NCI-H1105 (cell line): ENCODE data around the gene LGALS8.
"Not testable (repeated sequence)": the region's sequence is repeated elsewhere in the genome, so short reads cannot be mapped to it uniquely, and the experiment has no call there.

Experiments
- DNase-seq: peaks from one replicate; lab custom pipeline; 2025; lab: John Stamatoyannopoulos, UW

LGALS8 gene

DNA sequence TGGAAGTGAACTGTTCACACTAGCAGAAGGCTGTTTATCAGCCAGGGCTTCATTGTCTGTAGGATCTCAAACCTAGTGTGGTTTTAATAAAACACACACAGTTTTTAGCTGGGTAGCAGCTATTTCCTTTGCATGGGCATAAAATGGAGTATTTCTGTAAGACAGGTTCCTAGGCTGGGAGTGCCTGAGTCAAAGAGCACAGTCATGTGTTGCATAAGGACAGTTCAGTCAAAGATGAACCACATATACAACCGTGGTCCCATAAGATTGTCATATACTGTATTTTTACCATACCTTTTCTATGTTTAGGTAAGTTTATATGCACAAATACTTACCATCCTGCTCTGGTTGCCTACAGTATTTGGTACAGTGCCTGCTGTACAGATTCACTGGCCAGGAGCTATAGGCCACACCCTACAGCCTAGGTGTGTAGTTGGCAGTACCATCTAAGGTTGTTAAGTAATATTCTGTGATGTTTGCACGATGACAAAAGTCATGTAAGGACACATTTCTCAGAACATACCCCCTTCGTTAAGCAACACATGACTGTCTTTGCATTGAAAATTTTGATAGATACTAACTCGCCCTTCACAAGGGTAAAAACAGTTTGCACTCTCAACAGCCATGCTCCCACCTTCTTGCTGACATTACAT is 17.2 kb downstream of the LGALS8 start:
- no peak for DNase-seq

DNA sequence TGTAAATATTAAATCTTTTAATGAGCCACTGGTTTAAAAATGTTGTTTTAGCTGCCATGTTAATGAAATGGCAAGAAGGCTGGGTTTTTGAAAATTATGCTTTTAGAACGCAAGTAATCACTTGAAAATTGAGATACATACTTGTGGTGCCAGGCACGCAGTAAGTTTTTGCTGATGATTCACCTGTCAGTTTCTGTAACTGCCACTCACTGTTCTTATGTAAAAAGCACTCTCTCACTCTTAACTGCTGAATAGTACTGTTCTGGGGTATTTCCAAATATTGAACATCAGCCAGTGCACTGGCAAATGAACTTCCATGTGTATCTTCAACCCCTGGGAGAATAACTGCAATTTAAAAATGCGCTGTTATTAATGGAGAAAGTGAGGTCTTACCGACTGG is 17.9 kb downstream of the LGALS8 start:
- DNase-seq: no peak

DNA sequence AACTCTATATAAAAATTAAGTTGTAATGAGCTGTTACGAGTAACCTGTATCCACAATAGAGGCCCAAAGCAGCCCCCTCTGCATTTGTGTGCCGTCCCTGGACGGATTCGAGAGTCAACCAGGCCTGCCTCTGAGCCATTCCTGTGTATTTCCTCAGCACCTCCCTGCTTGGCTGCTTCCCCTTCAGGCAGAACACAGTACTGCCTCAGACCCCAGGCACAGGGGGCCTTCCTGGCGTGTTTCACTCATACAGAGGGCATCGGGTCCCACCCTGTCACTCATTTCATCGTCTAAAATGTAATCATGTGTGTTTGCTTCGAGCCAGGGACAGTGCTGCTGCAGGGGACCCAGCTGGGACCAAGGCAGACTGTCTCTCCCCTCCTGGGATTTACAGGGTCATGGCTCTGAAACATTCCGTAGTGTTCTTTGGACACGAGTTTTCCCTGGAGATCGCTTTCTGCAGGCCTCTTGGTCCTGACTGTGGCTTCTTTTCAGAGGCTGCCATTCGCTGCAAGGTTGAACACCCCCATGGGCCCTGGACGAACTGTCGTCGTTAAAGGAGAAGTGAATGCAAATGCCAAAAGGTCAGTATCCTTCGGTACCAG is 19.4 kb downstream of the LGALS8 start:
- no peak for DNase-seq

DNA sequence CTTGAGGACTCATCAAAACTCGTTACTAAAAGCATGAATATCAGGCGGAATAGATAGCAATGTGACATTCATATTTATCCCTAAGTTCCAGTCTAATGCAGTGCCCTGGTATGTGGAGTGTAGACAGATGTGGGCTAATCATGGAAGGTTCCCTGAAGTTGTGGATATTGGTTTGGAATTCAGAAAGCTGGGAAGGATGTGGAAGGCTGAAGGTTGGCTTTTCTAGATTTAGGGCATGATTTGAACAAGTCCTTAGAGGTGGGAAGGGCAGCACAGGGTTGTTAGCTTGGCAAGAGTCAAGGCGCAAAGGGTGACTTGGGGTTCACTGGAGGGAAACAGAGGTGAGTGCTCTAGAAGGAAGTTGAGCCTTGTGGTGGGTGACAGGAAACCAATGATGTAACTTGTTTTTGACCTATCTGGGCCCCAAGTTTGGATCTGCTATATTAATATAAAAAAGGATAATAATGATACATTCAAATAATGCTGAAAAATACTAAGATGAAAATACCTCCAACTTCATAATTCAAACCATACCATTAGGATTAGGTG is 21.9 kb downstream of the LGALS8 start:
- DNase-seq: no peak

DNA sequence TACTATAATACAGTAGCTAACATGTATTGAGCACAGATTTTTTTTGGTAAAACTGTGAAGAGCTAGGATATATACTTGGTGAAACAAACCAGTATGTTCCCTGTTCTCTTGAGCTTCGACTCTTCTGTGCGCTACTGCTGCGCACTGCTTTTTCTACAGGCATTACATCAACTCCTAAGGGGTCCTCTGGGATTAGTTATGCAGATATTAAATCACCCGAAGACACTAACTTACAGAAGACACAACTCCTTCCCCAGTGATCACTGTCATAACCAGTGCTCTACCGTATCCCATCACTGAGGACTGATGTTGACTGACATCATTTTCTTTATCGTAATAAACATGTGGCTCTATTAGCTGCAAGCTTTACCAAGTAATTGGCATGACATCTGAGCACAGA is 24.7 kb downstream of the LGALS8 start:
- DNase-seq: no peak

DNA sequence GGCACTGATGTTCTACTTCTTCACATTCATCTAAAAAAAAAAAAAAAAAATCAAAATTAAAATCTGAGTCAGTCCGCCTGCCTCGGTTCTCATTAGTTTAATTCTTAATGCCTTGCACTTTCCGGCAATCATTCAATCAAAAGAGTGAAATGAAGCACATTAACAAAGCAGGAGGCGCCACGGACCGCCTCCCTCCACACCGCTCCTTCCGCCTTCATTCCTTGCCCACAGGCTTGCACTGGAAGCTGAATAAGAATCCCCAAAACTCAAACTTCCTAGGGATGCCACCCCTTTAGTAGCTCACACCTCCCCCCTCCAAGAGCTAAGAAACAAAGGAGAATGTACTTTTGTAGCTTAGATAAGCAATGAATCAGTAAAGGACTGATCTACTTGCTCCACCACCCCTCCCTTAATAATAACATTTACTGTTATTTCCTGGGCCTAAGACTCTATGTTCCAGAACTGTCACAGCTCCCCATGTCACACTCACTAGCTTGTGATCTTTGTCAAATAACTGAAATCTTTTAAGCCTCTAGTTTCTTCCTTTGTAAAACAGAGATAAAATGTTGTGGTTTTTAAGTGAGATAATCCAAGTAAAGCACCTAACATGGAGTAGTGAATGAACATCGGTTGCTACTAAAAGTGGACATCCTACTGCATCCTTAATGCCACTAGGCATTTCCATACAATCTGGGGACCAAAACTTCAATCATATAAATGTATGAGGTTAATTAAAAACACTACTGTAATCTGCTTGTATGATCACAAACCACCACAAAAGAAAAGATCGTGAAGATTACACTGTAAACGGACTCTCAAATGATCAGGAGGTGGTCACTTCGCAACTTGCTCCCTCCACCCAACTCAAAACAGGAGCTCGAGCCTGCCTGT is 27.4 kb downstream of the LGALS8 start:
- no peak for DNase-seq

DNA sequence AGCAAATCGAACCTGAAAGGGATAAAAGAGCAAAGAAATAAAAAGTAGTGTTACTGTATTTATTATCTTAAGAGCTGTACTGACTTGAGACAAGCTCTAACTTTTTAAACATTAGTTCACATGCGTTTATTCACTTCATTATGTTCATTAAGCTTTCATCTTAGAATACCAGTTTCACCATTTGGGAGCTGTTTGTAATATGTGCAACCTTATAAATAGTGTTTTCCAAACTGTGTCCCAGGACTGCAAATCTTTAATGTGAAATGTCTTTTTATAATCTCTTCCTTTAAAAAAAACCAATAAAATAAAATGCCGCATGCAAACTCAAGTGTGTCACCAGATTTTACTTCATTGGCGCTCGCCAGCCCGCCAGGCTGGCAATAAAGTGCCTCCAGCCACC is 28.3 kb downstream of the LGALS8 start:
- no peak for DNase-seq

DNA sequence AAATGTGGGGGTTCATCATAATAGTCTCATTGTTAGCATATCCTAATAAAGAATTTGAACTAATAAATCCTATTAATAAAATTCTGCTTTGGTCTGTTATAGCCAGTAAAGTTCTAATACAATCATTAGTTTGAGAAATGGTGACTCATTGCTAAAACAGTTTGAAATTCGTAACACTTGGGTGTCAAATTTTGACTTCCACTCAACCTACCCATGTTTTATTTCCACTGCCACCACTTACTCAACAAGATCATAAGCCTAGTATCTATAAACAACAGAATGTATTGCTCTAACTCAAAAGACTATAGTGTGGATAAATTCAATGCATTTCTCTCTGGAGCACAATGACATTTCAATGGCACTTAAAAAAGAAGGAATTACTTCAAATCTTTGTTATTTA is 29.1 kb downstream of the LGALS8 start:
- DNase-seq: no peak

DNA sequence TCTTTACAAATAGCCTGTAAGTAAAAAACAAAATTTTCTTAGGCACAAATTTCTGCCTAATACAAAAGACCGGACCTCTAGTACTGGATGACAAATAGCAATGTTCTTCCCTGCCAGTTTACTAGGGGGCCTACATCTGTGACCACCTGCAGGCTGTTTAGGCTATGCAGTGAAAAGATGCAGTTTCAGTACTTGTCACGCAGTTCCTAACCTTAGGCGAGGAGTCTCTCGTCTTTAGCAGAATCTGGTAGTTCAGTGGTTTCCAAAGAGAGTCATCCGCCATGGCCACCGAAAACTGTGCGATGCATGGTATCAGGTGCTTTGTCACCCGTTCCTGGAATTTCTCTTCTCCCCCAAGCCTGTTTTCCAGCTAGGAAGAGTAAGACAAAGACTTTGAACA is 29.6 kb downstream of the LGALS8 start:
- no peak for DNase-seq

DNA sequence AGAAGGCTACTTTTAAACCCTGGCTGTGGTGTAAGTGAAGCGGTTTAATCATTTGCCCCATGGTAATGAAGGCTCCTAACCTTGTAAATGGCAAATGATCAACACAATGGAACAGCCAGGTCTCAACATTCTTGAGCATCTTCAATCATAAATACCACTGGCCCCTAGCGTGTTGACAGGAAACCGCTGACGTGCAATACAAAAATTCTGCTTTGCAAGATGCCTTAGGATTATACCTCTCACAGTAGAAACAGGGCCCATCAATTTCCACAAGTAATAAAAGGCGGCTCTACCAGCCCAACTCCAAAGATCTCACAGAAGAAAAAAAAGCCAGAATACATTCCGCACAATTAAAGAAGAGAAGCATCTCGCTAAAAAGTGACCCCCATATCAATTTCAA is 32.8 kb downstream of the LGALS8 start:
- no peak for DNase-seq

DNA sequence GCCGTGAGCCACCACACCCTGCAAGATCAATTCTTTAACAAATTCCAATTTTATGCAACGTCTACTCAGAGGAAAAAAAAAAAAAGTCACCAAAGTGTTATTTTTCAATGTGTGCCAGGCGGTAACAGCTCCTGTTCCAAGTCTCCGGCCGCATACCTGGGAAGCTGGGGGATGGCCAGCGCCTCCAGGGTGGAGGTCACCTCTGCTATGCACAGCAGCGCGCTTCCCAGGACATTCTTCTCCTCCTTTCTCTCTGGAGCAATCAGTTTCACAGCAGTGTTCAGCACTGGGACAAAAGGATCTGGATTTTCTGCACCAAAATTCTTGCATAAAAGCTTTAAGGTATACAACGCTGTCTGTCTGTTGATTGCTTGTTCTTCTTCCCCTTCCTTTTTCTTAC is 34.3 kb downstream of the LGALS8 start:
- no peak for DNase-seq

DNA sequence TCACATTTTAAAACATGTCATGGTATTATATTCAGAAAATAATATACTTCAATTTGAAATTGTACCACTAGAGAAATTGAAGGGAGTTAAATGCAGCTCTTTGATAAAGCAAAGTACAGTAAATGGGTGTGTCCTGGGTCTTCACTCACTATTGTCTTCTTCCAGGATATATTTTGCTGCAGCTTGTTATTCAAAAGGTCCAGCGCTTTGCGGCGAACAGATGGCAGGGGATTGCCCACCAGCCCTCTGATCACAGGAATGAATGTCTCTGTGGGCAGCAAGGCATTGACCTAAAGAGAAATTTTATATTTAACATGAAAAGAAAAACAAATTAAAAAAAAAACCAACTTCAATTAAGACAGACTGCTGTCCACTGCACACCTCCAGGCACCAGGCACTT is 35.1 kb downstream of the LGALS8 start:
- DNase-seq: no peak

DNA sequence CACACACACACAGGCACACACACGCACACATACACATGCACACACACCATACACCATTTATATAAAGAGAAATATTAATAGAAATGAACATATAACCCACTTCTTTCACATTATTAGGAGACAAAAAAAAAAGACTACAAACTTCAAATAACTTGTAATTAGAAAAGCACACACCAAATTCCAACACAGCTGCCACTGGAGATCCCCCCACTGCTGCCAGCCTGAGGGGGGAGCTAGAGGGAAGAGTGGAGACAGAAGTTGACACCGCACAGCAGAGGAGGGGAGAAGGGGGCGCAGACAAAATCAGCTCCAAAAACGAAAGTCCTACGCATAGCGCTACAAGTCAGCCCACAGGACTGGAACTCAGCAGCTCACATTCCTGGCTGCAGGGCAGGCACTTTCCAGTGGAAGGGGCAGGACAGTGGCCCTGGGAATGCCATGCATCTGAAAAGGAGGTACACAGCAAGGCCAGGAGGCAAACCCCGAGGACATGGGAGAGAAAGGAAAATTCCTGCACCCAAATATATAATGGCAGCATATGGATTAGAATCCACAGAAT is 36.5 kb downstream of the LGALS8 start:
- DNase-seq: no peak

DNA sequence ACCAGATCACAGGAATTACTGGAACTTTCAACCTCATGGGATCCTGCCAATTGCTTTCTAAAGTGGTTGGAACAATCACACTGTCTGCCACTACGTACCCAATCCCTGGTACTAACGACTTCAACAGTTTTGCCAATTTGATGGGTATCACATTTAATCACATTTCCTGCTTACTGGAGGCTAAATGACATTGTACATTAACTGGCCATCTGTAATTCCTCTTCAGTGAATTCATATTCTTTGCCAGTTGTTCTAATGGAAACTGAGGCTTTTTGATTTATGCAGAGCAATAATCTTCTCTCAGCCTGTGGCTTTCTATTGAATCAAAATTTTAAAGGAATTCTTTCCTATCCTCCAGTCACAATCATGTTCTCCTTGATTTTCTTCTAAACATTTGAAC is 38.2 kb downstream of the LGALS8 start:
- no peak for DNase-seq

DNA sequence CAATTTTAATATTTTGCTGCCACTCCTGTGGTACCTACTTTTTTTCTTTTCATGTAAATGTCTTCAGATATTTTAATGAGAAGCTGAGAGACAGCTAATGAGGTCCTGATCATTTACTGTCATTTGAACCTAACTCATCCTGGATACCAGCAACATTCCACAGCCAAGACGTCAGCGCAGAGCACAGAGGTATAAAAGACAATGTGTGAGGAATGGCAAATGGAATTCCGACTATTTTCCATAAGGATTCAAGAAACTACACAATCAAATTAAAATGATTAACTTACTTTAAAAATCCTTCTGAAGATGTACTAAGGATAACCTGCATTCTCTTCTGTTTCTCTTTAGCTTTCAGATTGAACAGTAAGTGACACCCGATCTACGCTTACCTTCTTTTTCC is 41.7 kb downstream of the LGALS8 start:
- no peak for DNase-seq

DNA sequence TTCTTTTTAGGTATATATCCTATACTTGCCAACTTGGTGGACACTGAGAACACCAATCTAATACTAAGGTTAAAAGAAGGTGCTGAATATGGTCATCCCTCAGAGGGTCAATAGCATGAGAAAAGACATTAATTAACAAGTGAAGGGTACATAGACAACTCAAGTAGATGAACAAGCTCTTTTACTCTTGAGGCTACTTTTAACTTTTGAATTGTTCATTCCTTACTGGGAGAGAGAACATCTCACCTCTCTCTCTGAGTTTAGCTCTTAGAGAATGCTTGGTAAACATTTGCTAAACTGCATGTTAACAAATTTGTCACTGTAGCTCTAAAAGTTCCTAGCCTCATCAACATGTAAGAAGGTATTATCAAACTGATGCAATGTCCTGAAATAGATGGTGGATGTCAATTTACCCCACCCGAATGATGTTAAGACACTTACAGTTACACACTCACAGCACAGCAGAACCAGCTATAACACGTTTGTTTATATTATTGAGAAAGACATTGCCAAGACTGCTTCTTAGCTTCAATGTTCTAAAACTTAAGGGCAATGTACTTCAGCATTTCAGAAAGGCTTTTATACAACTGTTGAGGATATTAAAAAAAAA is 44.6 kb downstream of the LGALS8 start:
- no peak for DNase-seq

DNA sequence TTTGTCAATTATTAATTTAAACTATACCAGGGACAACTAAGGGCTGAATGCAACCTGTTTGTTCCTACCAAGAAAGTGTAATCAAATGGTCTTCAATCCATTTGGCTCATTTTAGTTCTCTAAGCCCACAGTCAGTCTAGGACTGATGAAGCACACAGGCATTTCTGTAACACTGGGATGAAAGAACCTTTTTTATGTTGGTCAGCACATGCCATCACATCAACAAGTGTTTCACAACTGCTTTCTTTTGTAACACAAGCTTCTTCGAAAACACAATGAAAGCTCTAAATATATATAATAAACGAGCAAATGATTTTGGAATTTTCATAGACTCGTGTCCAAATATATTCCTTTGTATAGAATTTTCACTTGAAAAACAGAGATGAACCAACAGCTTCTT is 51.7 kb downstream of the LGALS8 start:
- DNase-seq: no peak

DNA sequence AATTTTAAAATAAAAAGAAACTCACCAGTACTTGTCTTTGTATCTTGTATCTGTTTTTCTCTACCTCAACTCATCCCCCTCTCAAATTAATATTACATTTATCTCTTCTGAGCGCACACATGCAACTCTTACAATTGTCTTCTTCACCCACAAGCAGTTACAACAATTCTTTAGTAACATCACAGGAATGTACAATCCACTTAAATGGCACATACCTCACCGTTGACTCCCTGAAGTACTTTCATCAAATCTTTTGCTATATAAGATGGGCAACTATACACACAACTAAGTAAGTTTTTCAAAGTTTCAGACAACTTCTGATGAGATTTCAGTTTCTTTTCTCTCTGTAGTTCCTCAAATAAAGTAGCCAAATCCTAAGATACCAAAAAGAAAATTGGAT is 52.2 kb downstream of the LGALS8 start:
- DNase-seq: no peak

DNA sequence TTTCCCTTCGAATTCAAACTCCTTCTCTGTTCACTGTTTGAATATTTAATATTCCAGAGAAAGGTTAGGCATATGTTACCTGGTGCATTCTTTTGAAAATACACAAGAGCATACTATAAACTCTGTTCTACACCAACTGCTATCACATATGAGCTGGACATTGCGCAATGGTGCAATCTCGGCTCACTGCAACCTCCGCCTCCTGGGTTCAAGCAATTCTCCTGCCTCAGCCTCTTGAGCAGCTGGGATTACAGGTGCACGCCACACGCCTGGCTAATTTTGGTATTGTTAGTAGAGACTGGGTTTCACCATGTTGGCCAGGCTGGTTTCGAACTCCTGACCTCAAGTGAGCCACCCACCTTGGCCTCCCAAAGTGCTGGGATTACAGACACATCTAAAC is 53.3 kb downstream of the LGALS8 start:
- DNase-seq: not testable (repeated sequence)

DNA sequence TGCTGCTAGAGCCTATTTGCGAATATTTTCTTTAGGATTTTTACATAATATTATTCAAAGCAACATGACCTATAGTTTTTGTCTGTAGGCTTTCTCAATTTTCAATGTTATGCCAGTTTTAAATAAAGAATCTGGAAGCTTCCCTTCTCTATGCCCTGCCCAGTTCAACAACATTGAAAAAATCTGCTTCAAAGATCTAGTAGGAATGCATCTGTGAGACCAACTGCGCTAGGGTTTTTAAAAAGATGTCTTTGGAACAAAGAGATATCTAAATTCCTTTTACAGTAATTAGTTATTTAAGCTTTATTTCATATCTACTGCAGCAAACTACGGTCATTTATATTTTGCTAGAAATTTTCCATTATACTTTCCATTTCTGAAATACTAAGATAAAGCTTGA is 54.9 kb downstream of the LGALS8 start:
- no peak for DNase-seq

DNA sequence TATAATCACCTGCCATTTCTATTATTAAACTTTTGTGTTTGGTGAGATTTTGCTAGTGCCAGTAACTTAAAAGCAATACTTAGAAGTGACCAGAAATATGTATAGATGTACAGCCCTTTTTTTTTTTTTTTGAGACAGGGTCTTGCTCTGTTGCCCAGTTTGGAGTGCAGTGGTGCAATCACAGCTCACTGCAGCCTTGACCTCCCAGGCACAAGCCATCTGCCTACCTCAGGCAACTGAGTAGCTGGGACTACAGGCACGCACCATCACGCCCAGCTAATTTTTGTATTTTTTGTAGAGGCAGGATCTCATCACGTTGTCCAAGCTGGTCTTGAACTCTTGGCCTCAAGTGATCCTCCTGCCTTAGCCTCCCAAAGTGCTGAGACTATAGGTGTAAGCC is 56.6 kb downstream of the LGALS8 start:
- DNase-seq: not testable (repeated sequence)

DNA sequence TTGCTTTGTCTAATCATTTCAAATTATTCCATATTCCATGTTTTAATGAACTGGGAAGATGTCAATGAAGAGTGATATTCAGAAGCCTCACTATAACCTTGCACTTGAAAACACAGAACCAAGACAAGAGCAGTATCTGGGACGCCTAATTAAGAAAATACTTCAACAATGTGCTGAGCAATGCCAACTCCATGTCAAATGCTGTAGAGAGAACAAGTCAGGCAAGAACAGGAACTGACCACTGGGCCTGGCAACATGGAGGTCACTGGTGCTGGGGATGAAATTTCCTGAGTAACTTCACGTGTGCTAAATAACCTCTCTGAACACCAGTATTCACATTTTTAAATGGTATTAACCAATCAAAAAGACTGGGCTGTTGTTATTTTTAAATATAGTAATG is 57.7 kb downstream of the LGALS8 start:
- DNase-seq: no peak
